HepG2 (cell line): ENCODE results near the gene PLXNC1. TPM values are rescaled to one million over a fixed set of nuclear protein-coding genes. Genes with fewer than 3 reads are reported as not detected.

Experiments used
- CHD4 ChIP-seq: fragments of 200-600 bp; sonication (generic); IDR thresholded peaks from 2 replicates; pipeline ENCODE4 v1.7.0; 2017; ENCODE audit warnings: mild to moderate bottlenecking, low read length, borderline replicate concordance
- FOSL2 ChIP-seq: sonication (generic); formaldehyde crosslinking; IDR thresholded peaks from 2 replicates; pipeline ENCODE4 v1.4.0; 2020; ENCODE audit warnings: missing genetic modification reagents
- HIC2 ChIP-seq: sonication (generic); formaldehyde crosslinking; IDR thresholded peaks from 2 replicates; pipeline ENCODE4 v1.9.0; 2022; ENCODE audit warnings: low read depth, missing genetic modification reagents
- HNRNPUL1 ChIP-seq: fragments of 200-400 bp; formaldehyde crosslinking; IDR thresholded peaks from 2 replicates; pipeline ENCODE4 v1.6.1; 2017; ENCODE audit warnings: low read depth, mild to moderate bottlenecking, low read length, moderate library complexity
- HOMEZ ChIP-seq: IDR thresholded peaks from 2 replicates; pipeline ENCODE4 v1.6.1; 2016; ENCODE audit warnings: low read depth
- KDM1A ChIP-seq: IDR thresholded peaks from 2 replicates; pipeline ENCODE4 v1.6.1; 2016; ENCODE audit warnings: missing compliant biosample characterization
- NCOR1 ChIP-seq: fragments of 200-600 bp; sonication (generic); IDR thresholded peaks from 2 replicates; pipeline ENCODE4 v1.7.0; 2017; ENCODE audit warnings: antibody characterized with exemption, low read length, borderline replicate concordance
- RORA ChIP-seq: sonication (generic); formaldehyde crosslinking; IDR thresholded peaks from 2 replicates; pipeline ENCODE4 v1.5.0; 2020; ENCODE audit warnings: mild to moderate bottlenecking, missing genetic modification reagents, moderate library complexity
- SOX13 ChIP-seq, 3 experiments: fragments of 450-650 bp in 1 of 3; sonication (generic) in 1 of 3; formaldehyde crosslinking in 1 of 3; IDR thresholded peaks in 2 of 3; conservative IDR thresholded peaks in 1 of 3; 2 replicates each; pipeline versions ENCODE4 v1.5.0 to v1.6.1; 2016 to 2020; ENCODE audit warnings: antibody characterized with exemption in 1 of 3, mild to moderate bottlenecking in 1 of 3, missing compliant biosample characterization in 1 of 3, missing genetic modification reagents in 1 of 3, moderate library complexity in 1 of 3
- U2AF1 ChIP-seq: fragments of 200-400 bp; formaldehyde crosslinking; optimal IDR thresholded peaks from 2 replicates; pipeline ENCODE3; 2017; ENCODE audit warnings: mild to moderate bottlenecking, low read depth, low read length
- ZBTB38 ChIP-seq: sonication (generic); formaldehyde crosslinking; IDR thresholded peaks from 2 replicates; pipeline ENCODE4 v1.5.1; 2020; ENCODE audit warnings: mild to moderate bottlenecking, missing genetic modification reagents
- ZNF18 ChIP-seq: sonication (generic); formaldehyde crosslinking; IDR thresholded peaks from 2 replicates; pipeline ENCODE4 v1.8.0; 2022; ENCODE audit warnings: mild to moderate bottlenecking, missing genetic modification reagents; ENCODE audit not compliant: insufficient replicate concordance
- ZNF430 ChIP-seq: sonication (generic); formaldehyde crosslinking; IDR thresholded peaks from 2 replicates; pipeline ENCODE4 v1.9.0; 2021; ENCODE audit warnings: mild to moderate bottlenecking, missing genetic modification reagents
- ZNF557 ChIP-seq: sonication (generic); formaldehyde crosslinking; IDR thresholded peaks from 2 replicates; pipeline ENCODE4 v1.4.0; 2020; ENCODE audit warnings: missing genetic modification reagents
- ZNF766 ChIP-seq: sonication (generic); formaldehyde crosslinking; IDR thresholded peaks from 2 replicates; pipeline ENCODE4 v1.5.0; 2020; ENCODE audit warnings: missing genetic modification reagents, borderline replicate concordance
- ZSCAN22 ChIP-seq: sonication (generic); formaldehyde crosslinking; IDR thresholded peaks from 2 replicates; pipeline ENCODE4 v1.4.0; 2020; ENCODE audit warnings: mild to moderate bottlenecking, missing genetic modification reagents
- polyA plus RNA-seq, 8 experiments: library from polyadenylated mRNA; depleted of rRNA in 3 of 8; stranded (reverse) in 7 of 8; unstranded in 1 of 8; fragments of >200 nt; fragmentation: Illumina TruSeq in 4 of 8; extraction: Trizol in 4 of 8; gene quantifications; 2 replicates each; pipeline versions ENCODE4 v1.2.1 to v1.2.3, GENCODE V29; 2011 to 2016; ENCODE audit warnings: low read depth in 4 of 8, missing spikeins in 1 of 8, mixed read lengths in 1 of 8; ENCODE audit not compliant: insufficient read depth in 1 of 8
- total RNA-seq, 5 experiments: library from RNA; depleted of rRNA; stranded (reverse); fragments of >200 nt; fragmentation: Illumina TruSeq; extraction: Trizol; gene quantifications; 2 replicates each; pipeline ENCODE4 v1.2.3, GENCODE V29; 2016; ENCODE audit warnings: low read depth in 1 of 5
- TF ChIP-seq, protein P1 (sequence below): sonication (generic); formaldehyde crosslinking; IDR thresholded peaks from 2 replicates; pipeline ENCODE4 v1.5.0; 2020; ENCODE audit warnings: mild to moderate bottlenecking, missing genetic modification reagents, borderline replicate concordance

Gene PLXNC1
- total and polyA plus RNA-seq, 2 of the 13 experiments (the other 11 are each of a cell fraction or from before 2014, with no cell fraction given) = 6.6 to 11.2 TPM

DNA sequence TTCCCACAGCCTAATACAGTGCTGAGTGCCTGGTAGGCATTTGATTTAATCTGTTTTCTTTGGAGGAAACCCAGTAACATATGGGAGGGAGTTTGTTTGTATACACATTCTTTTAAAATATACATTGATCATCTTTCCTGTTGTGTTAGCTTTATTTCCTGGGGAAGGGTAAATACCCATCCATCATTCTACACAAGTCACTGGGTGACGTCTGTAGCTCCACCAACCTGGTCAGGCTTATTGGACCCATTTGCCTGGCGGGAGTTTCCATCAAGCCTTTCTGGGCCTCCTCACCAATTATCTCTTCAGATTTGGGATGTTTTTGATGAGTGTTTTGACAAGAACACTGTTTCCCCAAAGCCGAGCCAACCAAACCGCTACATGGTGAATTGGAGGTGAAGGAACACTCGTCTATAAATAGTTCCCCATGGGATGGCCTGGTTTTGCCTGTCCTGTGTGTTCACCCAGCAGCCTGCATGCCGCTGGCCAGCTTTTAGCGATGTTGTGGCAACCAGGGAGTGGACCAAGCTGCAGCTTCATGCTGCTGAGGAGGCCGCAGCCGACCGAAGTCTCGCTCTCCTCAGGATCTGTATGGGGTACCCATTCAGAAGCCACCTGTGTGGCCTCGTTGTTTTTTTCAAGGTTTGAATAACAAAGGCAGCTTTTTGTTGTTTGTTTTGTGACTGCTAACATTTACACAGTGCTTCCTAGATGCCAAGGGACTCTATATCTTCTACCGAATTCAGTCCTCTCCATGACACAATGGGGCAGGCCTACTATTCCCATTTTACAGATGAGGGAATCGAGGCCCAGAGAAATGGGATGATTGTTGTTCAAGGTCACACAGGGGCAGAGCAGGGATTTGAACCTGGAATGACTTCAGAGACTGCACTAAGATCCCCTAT is 22.6 kb downstream of the PLXNC1 start (continued):
- no peak for TF ChIP-seq SOX13 (IDR thresholded peaks at IDR 0.05)
- TF ChIP-seq SOX13 (CRISPR knock-in tag; conservative IDR thresholded peaks at IDR 0.05 in 1 of 2, IDR thresholded peaks at IDR 0.05 in 1 of 2) = peak in 1 of 2 experiments; percentile 47; a peak in 2 of 4 replicates
- TF ChIP-seq ZSCAN22 (CRISPR knock-in tag) = no peak
- TF ChIP-seq HOMEZ = 0 out of 2 replicates have a peak, but pooled peaks have one; percentile 30
- TF ChIP-seq ZBTB38 (CRISPR knock-in tag) = peak; percentile 79; the same call in 1 of the 2 replicates
- TF ChIP-seq ZNF430 (CRISPR knock-in tag) = no peak
- no peak for TF ChIP-seq NCOR1
- TF ChIP-seq, protein P1, sequence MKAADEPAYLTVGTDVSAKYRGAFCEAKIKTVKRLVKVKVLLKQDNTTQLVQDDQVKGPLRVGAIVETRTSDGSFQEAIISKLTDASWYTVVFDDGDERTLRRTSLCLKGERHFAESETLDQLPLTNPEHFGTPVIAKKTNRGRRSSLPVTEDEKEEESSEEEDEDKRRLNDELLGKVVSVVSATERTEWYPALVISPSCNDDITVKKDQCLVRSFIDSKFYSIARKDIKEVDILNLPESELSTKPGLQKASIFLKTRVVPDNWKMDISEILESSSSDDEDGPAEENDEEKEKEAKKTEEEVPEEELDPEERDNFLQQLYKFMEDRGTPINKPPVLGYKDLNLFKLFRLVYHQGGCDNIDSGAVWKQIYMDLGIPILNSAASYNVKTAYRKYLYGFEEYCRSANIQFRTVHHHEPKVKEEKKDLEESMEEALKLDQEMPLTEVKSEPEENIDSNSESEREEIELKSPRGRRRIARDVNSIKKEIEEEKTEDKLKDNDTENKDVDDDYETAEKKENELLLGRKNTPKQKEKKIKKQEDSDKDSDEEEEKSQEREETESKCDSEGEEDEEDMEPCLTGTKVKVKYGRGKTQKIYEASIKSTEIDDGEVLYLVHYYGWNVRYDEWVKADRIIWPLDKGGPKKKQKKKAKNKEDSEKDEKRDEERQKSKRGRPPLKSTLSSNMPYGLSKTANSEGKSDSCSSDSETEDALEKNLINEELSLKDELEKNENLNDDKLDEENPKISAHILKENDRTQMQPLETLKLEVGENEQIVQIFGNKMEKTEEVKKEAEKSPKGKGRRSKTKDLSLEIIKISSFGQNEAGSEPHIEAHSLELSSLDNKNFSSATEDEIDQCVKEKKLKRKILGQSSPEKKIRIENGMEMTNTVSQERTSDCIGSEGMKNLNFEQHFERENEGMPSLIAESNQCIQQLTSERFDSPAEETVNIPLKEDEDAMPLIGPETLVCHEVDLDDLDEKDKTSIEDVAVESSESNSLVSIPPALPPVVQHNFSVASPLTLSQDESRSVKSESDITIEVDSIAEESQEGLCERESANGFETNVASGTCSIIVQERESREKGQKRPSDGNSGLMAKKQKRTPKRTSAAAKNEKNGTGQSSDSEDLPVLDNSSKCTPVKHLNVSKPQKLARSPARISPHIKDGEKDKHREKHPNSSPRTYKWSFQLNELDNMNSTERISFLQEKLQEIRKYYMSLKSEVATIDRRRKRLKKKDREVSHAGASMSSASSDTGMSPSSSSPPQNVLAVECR (CRISPR knock-in tag) = no peak
- TF ChIP-seq RORA (CRISPR knock-in tag) = no peak
- no peak for TF ChIP-seq HNRNPUL1
- TF ChIP-seq ZNF766 (CRISPR knock-in tag) = no peak
- TF ChIP-seq U2AF1 = no peak
- 0 out of 2 replicates have a peak, but pooled peaks have one; percentile 0 for TF ChIP-seq FOSL2 (CRISPR knock-in tag)
- TF ChIP-seq ZNF557 = no peak
- TF ChIP-seq CHD4 = peak; percentile 76; the same call in 1 of the 2 replicates
- peak; percentile 71 for TF ChIP-seq ZNF18 (CRISPR knock-in tag)
- no peak for TF ChIP-seq HIC2 (CRISPR knock-in tag)
- peak; percentile 90 for TF ChIP-seq KDM1A (CRISPR knock-in tag)
